LNCaP clone FGC (cell line): ENCODE results near the gene CRMP1.
"Not testable (repeated sequence)": the region's sequence is repeated elsewhere in the genome, so short reads cannot be mapped to it uniquely, and the experiment has no call there.

Experiments
- DNase-seq: peaks from one replicate; pipeline ENCODE4 v3.0.0-alpha.2; 2011; ENCODE audit warnings: low read depth
- H3K4me3 ChIP-seq: 2 replicates; pipeline ENCODE4 v1.5.1; 2011; ENCODE audit warnings: mild to moderate bottlenecking, low read depth, low read length, control low read depth
- CTCF ChIP-seq: IDR thresholded peaks from 2 replicates; pipeline ENCODE4 v1.5.1; 2012; ENCODE audit warnings: mild to moderate bottlenecking; ENCODE audit not compliant: control insufficient read depth, insufficient read depth; ENCODE audit errors: extremely low read depth

The CRMP1 gene

GRCh38 chr4:5863461-5864113 is 29.3 kb downstream of the CRMP1 start:
- no peak overlapping the region for H3K4me3 ChIP-seq
- no peak for TF ChIP-seq CTCF
- no peak for DNase-seq

- no peak overlapping the region for H3K4me3 ChIP-seq
- no peak for TF ChIP-seq CTCF
- no peak for DNase-seq
Measured at GRCh38 chr4:5858020-5858769, 34.7 kb downstream of the CRMP1 start.

GRCh38 chr4:5857199-5857598 is 35.7 kb downstream of the CRMP1 start:
- no peak for DNase-seq
- TF ChIP-seq CTCF = no peak
- no peak overlapping the region for H3K4me3 ChIP-seq

GRCh38 chr4:5856362-5856761 is 36.5 kb downstream of the CRMP1 start:
- H3K4me3 ChIP-seq, DNase-seq: not testable (repeated sequence)

GRCh38 chr4:5854929-5855328 is 38.0 kb downstream of the CRMP1 start:
- no peak for TF ChIP-seq CTCF
- DNase-seq = no peak
- no peak overlapping the region for H3K4me3 ChIP-seq

GRCh38 chr4:5852523-5853202 is 40.2 kb downstream of the CRMP1 start:
- no peak overlapping the region for H3K4me3 ChIP-seq
- no peak for TF ChIP-seq CTCF
- DNase-seq = no peak

GRCh38 chr4:5851637-5852301 is 41.1 kb downstream of the CRMP1 start:
- H3K4me3 ChIP-seq = no peak overlapping the region
- no peak for DNase-seq
- no peak for TF ChIP-seq CTCF
